Measurements from ENCODE around the gene ADORA1. TPM values are rescaled to one million over a fixed set of nuclear protein-coding genes. Genes with fewer than 3 reads are reported as not detected.

The ADORA1 gene
- polyA plus RNA-seq, 3 donors from 2014 or later: 0.18 to 3.7 TPM; not detected in 1

- Mint-ChIP-seq H3K27me3 (ENCODE audit: low read depth in 3 of 3) (peaks cover 2 to 7% (median 4%) of the 10 kb centered on the region in 3 donors), H3K36me3 (no peaks in the 10 kb centered on the region), H3K4me3 (no peak overlapping the region), H3K9me3 (no peaks in the 10 kb centered on the region), H3K4me1 (no peaks in the 10 kb centered on the region), H3K27ac (no peak overlapping the region)
- no peak for DNase-seq
Measured at GRCh38 chr1:203153989-203154821, 26.7 kb downstream of the ADORA1 start.

GRCh38 chr1:203156280-203156679, 28.8 kb downstream of the ADORA1 start:
- no peak overlapping the region for H3K4me3 Mint-ChIP-seq
- no peak for DNase-seq
- no peaks in the 10 kb centered on the region for H3K9me3 Mint-ChIP-seq
- no peak overlapping the region for H3K27ac Mint-ChIP-seq
- H3K27me3 Mint-ChIP-seq (ENCODE audit: low read depth in 3 of 3): peaks cover 2 to 10% (median 4%) of the 10 kb centered on the region in 3 donors
- no peaks in the 10 kb centered on the region for H3K4me1 Mint-ChIP-seq
- H3K36me3 Mint-ChIP-seq: no peaks in the 10 kb centered on the region

- DNase-seq: no peak
- Mint-ChIP-seq H3K4me3 (no peak overlapping the region), H3K27me3 (ENCODE audit: low read depth in 3 of 3) (peaks cover 2 to 9% (median 2%) of the 10 kb centered on the region in 3 donors), H3K36me3 (no peaks in the 10 kb centered on the region), H3K4me1 (no peaks in the 10 kb centered on the region), H3K27ac (no peak overlapping the region), H3K9me3 (no peaks in the 10 kb centered on the region)
Measured at GRCh38 chr1:203158423-203158822, 30.9 kb downstream of the ADORA1 start.

GRCh38 chr1:203158960-203159665, 31.6 kb downstream of the ADORA1 start:
- Mint-ChIP-seq H3K27ac (no peak overlapping the region), H3K4me3 (no peak overlapping the region), H3K9me3 (no peaks in the 10 kb centered on the region), H3K27me3 (ENCODE audit: low read depth in 3 of 3) (peaks cover 0 to 9% (median 2%) of the 10 kb centered on the region in 3 donors), H3K4me1 (no peaks in the 10 kb centered on the region), H3K36me3 (no peaks in the 10 kb centered on the region)
- DNase-seq: no peak

- H3K4me1 Mint-ChIP-seq: no peaks in the 10 kb centered on the region
Measured at GRCh38 chr1:203159844-203160243, 32.3 kb downstream of the ADORA1 start.

DNA sequence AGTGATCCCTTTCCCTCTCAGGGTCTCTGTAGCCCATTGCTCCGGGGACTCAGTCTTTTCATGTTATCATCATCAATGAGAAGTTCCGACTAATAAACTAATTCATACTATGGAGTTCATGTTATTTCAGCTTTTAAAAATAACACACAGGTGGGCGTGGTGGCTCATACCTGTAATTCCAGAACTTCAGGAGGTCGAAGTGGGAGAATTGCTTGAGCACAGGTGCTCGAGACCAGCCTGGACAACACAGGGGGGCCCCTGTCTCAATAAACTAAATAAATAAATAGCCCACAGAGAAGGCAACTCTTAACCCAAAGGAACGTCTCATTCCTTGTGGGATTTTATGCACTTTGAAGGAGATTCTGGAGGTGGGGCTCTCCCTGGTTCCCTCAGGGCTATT, 33.6 kb downstream of the ADORA1 start:
- Mint-ChIP-seq H3K4me1 (no peaks in the 10 kb centered on the region), H3K27ac (no peak overlapping the region), H3K9me3 (no peaks in the 10 kb centered on the region), H3K4me3 (no peak overlapping the region), H3K27me3 (ENCODE audit: low read depth in 3 of 3) (peaks cover 2 to 9% (median 2%) of the 10 kb centered on the region in 3 donors), H3K36me3 (no peaks in the 10 kb centered on the region)
- DNase-seq: no peak

More at GRCh38 chr1:203159844-203160243, 32.3 kb downstream of the ADORA1 start:
- Mint-ChIP-seq H3K36me3 (no peaks in the 10 kb centered on the region), H3K9me3 (no peaks in the 10 kb centered on the region), H3K27me3 (ENCODE audit: low read depth in 3 of 3) (peaks cover 0 to 9% (median 2%) of the 10 kb centered on the region in 3 donors), H3K4me3 (no peak overlapping the region), H3K27ac (no peak overlapping the region)
- DNase-seq: no peak

- Mint-ChIP-seq H3K9me3 (no peaks in the 10 kb centered on the region), H3K4me1 (no peaks in the 10 kb centered on the region), H3K36me3 (no peaks in the 10 kb centered on the region), H3K27me3 (ENCODE audit: low read depth in 3 of 3) (peaks cover 2 to 9% (median 2%) of the 10 kb centered on the region in 3 donors), H3K27ac (no peak overlapping the region), H3K4me3 (no peak overlapping the region)
- no peak for DNase-seq
Measured at GRCh38 chr1:203161703-203162102, 34.2 kb downstream of the ADORA1 start.

DNA sequence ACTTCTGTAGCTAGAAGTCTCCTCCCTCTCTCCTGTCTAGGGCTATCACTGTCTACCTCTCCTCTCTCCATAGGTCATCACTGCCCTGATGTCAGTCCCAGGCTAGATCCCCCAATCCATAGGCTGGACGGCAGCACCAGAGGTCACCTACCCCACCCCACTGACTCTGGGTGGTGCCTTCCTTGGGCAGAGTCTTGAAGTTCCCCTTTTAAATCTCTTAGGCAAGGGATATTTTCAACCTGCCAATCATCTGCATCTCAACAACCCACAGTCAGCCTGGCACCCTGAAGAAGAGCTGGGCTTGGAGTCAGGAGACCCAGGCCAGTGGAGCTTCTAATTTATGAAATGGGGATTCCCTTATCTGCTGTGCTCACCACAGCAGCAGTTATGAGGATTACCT, 34.9 kb downstream of the ADORA1 start:
- Mint-ChIP-seq H3K27me3 (ENCODE audit: low read depth in 3 of 3) (peaks cover 2 to 9% (median 2%) of the 10 kb centered on the region in 3 donors), H3K9me3 (no peaks in the 10 kb centered on the region), H3K4me3 (no peak overlapping the region), H3K36me3 (no peaks in the 10 kb centered on the region), H3K27ac (no peak overlapping the region), H3K4me1 (no peaks in the 10 kb centered on the region)
- no peak for DNase-seq

- H3K27me3 Mint-ChIP-seq (ENCODE audit: low read depth in 3 of 3): peaks cover 2 to 6% (median 2%) of the 10 kb centered on the region in 3 donors
- no peaks in the 10 kb centered on the region for H3K36me3 Mint-ChIP-seq
- no peak for DNase-seq
- no peaks in the 10 kb centered on the region for H3K4me1 Mint-ChIP-seq
- no peaks in the 10 kb centered on the region for H3K9me3 Mint-ChIP-seq
- no peak overlapping the region for H3K4me3 Mint-ChIP-seq
- H3K27ac Mint-ChIP-seq: no peak overlapping the region
Measured at GRCh38 chr1:203163891-203164635, 36.5 kb downstream of the ADORA1 start.

DNA sequence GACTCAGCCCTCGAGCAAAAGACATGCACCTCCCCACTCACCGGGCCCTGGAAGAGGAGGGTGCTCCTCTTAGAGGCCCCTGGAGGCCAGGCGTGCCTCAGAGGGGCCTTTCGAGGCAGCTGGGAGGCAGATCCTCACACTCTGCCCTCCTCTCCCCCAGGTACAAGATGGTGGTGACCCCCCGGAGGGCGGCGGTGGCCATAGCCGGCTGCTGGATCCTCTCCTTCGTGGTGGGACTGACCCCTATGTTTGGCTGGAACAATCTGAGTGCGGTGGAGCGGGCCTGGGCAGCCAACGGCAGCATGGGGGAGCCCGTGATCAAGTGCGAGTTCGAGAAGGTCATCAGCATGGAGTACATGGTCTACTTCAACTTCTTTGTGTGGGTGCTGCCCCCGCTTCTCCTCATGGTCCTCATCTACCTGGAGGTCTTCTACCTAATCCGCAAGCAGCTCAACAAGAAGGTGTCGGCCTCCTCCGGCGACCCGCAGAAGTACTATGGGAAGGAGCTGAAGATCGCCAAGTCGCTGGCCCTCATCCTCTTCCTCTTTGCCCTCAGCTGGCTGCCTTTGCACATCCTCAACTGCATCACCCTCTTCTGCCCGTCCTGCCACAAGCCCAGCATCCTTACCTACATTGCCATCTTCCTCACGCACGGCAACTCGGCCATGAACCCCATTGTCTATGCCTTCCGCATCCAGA, 37.7 kb downstream of the ADORA1 start:
- DNase-seq: no peak
- Mint-ChIP-seq H3K27ac (no peak overlapping the region), H3K4me1 (no peaks in the 10 kb centered on the region), H3K9me3 (no peaks in the 10 kb centered on the region), H3K36me3 (no peaks in the 10 kb centered on the region), H3K27me3 (ENCODE audit: low read depth in 3 of 3) (peaks cover 2 to 6% (median 2%) of the 10 kb centered on the region in 3 donors), H3K4me3 (no peak overlapping the region)

GRCh38 chr1:203165800-203166161, 38.3 kb downstream of the ADORA1 start:
- H3K27ac Mint-ChIP-seq: no peak overlapping the region
- peaks cover 2 to 6% (median 3%) of the 10 kb centered on the region in 3 donors for H3K27me3 Mint-ChIP-seq (ENCODE audit: low read depth in 3 of 3)
- no peaks in the 10 kb centered on the region for H3K36me3 Mint-ChIP-seq
- no peak overlapping the region for H3K4me3 Mint-ChIP-seq
- H3K9me3 Mint-ChIP-seq: no peaks in the 10 kb centered on the region
- H3K4me1 Mint-ChIP-seq: no peaks in the 10 kb centered on the region
- no peak for DNase-seq

GRCh38 chr1:203166192-203166940, 38.8 kb downstream of the ADORA1 start:
- no peaks in the 10 kb centered on the region for H3K4me1 Mint-ChIP-seq
- no peaks in the 10 kb centered on the region for H3K36me3 Mint-ChIP-seq
- no peak overlapping the region for H3K27ac Mint-ChIP-seq
- no peaks in the 10 kb centered on the region for H3K9me3 Mint-ChIP-seq
- no peak overlapping the region for H3K4me3 Mint-ChIP-seq
- no peak for DNase-seq
- H3K27me3 Mint-ChIP-seq (ENCODE audit: low read depth in 3 of 3): peaks cover 2 to 3% (median 3%) of the 10 kb centered on the region in 3 donors

All from immature natural killer cell (primary cell).